MCF 10A (cell line): ENCODE data around the gene AHCYL2. TPM values are rescaled to one million over a fixed set of nuclear protein-coding genes. Genes with fewer than 3 reads are reported as not detected.
"Not testable (repeated sequence)": the region's sequence is repeated elsewhere in the genome, so short reads cannot be mapped to it uniquely, and the experiment has no call there.

Experiments used
- BruUV-seq: library from RNA; stranded (reverse); fragments of 400-500 nt; replicated peaks from 2 replicates; lab custom pipeline; 2021; lab: Mats Ljungman, UMichigan
- CTCF ChIA-PET: fragments of 300-600 bp; sonication (Branson Sonifier 250); formaldehyde crosslinking; extraction: SDS; loops from one replicate; lab custom pipeline; 2021; ENCODE audit warnings: antibody characterized with exemption, inconsistent platforms; lab: Yijun Ruan, JAX
- POLR2A ChIA-PET: fragments of 300-600, 350-650 bp; sonication (Branson Sonifier 250); formaldehyde crosslinking; extraction: SDS; loops from one replicate; lab custom pipeline; 2020; ENCODE audit warnings: antibody characterized with exemption, inconsistent platforms; lab: Yijun Ruan, JAX
- DNase-seq: peaks from one replicate; pipeline ENCODE4 v3.0.0-alpha.2; 2018; ENCODE audit not compliant: unreplicated experiment
- H3K27ac Mint-ChIP-seq: one replicate; pipeline ENCODE4 v1.8.0; 2022; ENCODE audit warnings: mild to moderate bottlenecking, low read depth, mixed read lengths; ENCODE audit not compliant: unreplicated experiment
- H3K27me3 Mint-ChIP-seq: one replicate; pipeline ENCODE4 v1.8.0; 2022; ENCODE audit warnings: mixed read lengths; ENCODE audit not compliant: insufficient read depth, unreplicated experiment
- H3K36me3 Mint-ChIP-seq: one replicate; pipeline ENCODE4 v1.8.0; 2022; ENCODE audit warnings: mild to moderate bottlenecking, moderate library complexity, mixed read lengths; ENCODE audit not compliant: insufficient read depth, unreplicated experiment
- H3K4me1 Mint-ChIP-seq: one replicate; pipeline ENCODE4 v1.8.0; 2022; ENCODE audit warnings: mixed read lengths; ENCODE audit not compliant: insufficient read depth, unreplicated experiment
- H3K4me3 Mint-ChIP-seq: one replicate; pipeline ENCODE4 v1.8.0; 2022; ENCODE audit warnings: mild to moderate bottlenecking, moderate library complexity, mixed read lengths; ENCODE audit not compliant: unreplicated experiment
- H3K9me3 Mint-ChIP-seq: one replicate; pipeline ENCODE4 v1.8.0; 2022; ENCODE audit warnings: mixed read lengths; ENCODE audit not compliant: unreplicated experiment
- intact Hi-C: fragments of 100-400 bp; cut with micrococcal nuclease; formaldehyde crosslinking; loops from 2 replicates; pipeline ENCODE4 v1.14.1; 2022
- total RNA-seq: library from RNA; stranded (reverse); gene quantifications from 2 replicates; pipeline ENCODE4 v1.2.3, GENCODE V29; 2022
- TF ChIP-seq, protein P1 (sequence below): fragments of 200-600 bp; IDR thresholded peaks from one replicate; pipeline ENCODE4 v1.8.0; 2022; ENCODE audit warnings: antibody characterized with exemption, mild to moderate bottlenecking; ENCODE audit not compliant: unreplicated experiment

The AHCYL2 gene
- total RNA-seq, 1 experiment from 2014 or later: 12.8 TPM

DNA sequence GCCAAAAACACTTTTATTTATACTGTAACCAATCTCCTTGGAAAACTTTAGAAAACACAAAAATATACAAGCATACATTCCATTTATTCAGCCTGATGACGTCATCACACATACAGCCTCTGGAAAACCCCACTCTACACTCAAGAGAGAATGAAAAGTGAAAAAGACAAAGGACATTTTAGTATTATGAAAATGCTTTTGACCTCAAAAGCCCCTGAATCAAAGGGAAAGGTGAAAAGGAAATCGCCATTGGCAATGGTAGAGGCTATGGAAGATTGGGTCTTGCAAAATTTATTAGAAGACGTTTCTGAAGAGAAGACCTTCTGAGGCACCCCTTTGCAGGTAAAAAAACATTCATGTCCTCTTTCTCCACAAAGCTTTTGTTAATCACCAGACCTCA, 126.5 kb downstream of the AHCYL2 start:
- ChIA-PET POLR2A (no interaction called here), CTCF (interaction anchor here (4.8 kb wide), 1 partner anchor 17 kb away, joined by 32 read pairs; no protein-coding TSS in a partner anchor)
- intact Hi-C loops: no loop called here
- Mint-ChIP-seq H3K36me3 (no peaks in the 10 kb centered on the region), H3K4me3 (no peak overlapping the region), H3K4me1 (no peaks in the 10 kb centered on the region), H3K9me3 (no peaks in the 10 kb centered on the region), H3K27me3 (no peaks in the 10 kb centered on the region), H3K27ac (no peak overlapping the region)
- BruUV-seq: no TSS peak
- TF ChIP-seq, protein P1, sequence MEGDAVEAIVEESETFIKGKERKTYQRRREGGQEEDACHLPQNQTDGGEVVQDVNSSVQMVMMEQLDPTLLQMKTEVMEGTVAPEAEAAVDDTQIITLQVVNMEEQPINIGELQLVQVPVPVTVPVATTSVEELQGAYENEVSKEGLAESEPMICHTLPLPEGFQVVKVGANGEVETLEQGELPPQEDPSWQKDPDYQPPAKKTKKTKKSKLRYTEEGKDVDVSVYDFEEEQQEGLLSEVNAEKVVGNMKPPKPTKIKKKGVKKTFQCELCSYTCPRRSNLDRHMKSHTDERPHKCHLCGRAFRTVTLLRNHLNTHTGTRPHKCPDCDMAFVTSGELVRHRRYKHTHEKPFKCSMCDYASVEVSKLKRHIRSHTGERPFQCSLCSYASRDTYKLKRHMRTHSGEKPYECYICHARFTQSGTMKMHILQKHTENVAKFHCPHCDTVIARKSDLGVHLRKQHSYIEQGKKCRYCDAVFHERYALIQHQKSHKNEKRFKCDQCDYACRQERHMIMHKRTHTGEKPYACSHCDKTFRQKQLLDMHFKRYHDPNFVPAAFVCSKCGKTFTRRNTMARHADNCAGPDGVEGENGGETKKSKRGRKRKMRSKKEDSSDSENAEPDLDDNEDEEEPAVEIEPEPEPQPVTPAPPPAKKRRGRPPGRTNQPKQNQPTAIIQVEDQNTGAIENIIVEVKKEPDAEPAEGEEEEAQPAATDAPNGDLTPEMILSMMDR: no peak
- DNase-seq: no peak

DNA sequence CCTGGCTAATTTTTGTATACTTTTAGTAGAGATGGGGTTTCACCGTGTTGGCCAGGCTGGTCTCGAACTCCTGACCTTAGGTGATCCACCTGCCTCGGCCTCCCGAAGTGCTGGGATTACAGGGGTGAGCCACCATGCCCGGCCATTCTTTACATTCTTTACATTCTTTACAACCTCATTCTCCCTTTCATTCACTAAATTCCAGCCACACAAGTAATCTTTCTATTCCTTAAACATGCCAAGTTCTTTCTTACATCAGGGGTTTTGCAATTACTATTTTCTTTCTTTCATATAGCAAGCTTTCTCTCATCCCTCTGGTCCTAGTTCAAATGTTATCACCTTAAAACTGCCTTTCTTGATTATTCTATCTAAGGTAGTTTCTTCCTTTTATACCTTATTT, 128.3 kb downstream of the AHCYL2 start:
- CTCF ChIA-PET: interaction anchor here (1.1 to 4.8 kb wide), 3 partner anchors 15 to 189 kb away, joined by 3 to 32 read pairs (median 4); no protein-coding TSS in a partner anchor
- H3K4me1 Mint-ChIP-seq, BruUV-seq, H3K4me3 Mint-ChIP-seq, H3K27me3 Mint-ChIP-seq, intact Hi-C loops, POLR2A ChIA-PET, H3K9me3 Mint-ChIP-seq, DNase-seq, H3K27ac Mint-ChIP-seq, H3K36me3 Mint-ChIP-seq: not testable (repeated sequence)

DNA sequence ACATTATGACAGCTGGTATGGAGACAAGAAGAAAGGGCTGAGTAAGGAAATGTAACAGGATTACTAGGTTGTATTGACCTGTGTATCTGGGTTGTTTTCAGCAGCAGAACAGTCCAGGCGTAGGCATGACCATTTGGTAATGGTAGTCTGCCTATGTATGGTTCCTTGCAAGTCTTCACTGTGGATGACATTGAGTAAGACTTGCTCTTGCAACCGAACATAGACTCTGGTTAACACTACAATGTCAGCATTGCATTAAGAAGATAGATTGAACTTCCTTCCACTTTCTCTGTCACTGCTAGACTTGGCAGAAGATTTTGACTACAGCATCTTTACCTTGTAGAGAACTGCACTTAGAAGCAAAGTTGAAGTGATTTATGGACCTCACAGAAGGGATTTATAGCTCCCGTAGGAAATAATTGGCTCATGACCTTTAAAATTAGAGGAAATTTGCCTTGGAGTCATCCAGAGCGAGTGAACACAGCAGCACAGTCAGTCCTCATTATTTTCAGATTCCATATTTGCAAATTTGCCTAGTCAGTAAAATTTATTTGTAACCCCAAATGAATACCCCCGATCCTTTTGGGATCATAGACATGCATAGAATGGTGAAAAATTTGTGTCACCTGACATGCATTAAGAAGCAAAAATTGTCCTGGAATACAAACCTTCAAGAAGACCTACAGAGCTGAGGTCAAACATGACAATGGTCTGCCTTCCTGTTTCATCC, 129.8 kb downstream of the AHCYL2 start:
- no peak for DNase-seq
- no peaks in the 10 kb centered on the region for H3K36me3 Mint-ChIP-seq
- H3K4me1 Mint-ChIP-seq: no peaks in the 10 kb centered on the region
- no peaks in the 10 kb centered on the region for H3K27me3 Mint-ChIP-seq
- TF ChIP-seq, protein P1: no peak
- no peak overlapping the region for H3K4me3 Mint-ChIP-seq
- intact Hi-C loops: no loop called here
- BruUV-seq: no TSS peak
- H3K9me3 Mint-ChIP-seq: no peaks in the 10 kb centered on the region
- no peak overlapping the region for H3K27ac Mint-ChIP-seq
- ChIA-PET CTCF (interaction anchor here (1.1 to 4.8 kb wide), 3 partner anchors 12 to 137 kb away, joined by 3 to 32 read pairs (median 5); no protein-coding TSS in a partner anchor), POLR2A (interaction anchor here (0.6 kb wide), 2 partner anchors 24 to 392 kb away, joined by 3 read pairs; no protein-coding TSS in a partner anchor)

DNA sequence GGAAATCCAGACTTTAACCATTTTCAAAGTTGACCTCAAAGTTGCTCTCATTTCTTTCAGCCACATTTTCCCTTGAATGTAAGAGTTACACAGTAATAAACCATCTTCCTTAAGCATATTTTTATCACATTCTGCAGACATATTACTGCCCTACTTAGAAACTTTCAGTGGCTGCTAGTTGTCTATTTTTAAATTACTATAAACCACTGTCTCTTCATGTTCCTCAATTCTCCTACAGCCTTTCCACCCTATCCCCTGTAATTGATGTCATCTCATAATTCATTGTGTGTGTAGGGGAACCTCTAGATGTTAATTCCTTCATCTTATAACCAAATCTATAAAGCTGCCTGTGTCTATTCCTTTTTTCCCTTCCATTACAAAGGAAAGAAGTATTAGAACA, 131.3 kb downstream of the AHCYL2 start:
- intact Hi-C loops: no loop called here
- H3K4me1 Mint-ChIP-seq: no peaks in the 10 kb centered on the region
- H3K4me3 Mint-ChIP-seq: no peak overlapping the region
- no peaks in the 10 kb centered on the region for H3K27me3 Mint-ChIP-seq
- DNase-seq: no peak
- no peak overlapping the region for H3K27ac Mint-ChIP-seq
- POLR2A ChIA-PET: no interaction called here
- TF ChIP-seq, protein P1: no peak
- no peaks in the 10 kb centered on the region for H3K9me3 Mint-ChIP-seq
- H3K36me3 Mint-ChIP-seq: no peaks in the 10 kb centered on the region
- no TSS peak for BruUV-seq
- CTCF ChIA-PET: interaction anchor here (1.2 kb wide), 1 partner anchor 11 kb away, joined by 4 read pairs; no protein-coding TSS in a partner anchor
